HEK293 (cell line): ENCODE results near the gene STAP1.
A peak's percentile ranks its signal among the peaks of the same experiment; 100 is the strongest.

Source experiments
- CTCF ChIA-PET: fragments of 350-600 bp; formaldehyde crosslinking; extraction: SDS; loops from one replicate; lab custom pipeline; 2021; ENCODE audit warnings: antibody characterized with exemption; lab: Yijun Ruan, JAX
- POLR2A ChIA-PET: fragments of 300-600 bp; formaldehyde crosslinking; extraction: SDS; loops from one replicate; lab custom pipeline; 2020; ENCODE audit warnings: antibody characterized with exemption, inconsistent platforms; lab: Yijun Ruan, JAX
- H3K27ac ChIP-seq: fragments of 200-500 bp; sonication (Bioruptor generic); 2 replicates; pipeline ENCODE4 v1.5.1; 2014; ENCODE audit warnings: low read depth, low read length, control low read depth, inconsistent platforms; ENCODE audit errors: extremely low read depth
- H3K36me3 ChIP-seq, 2 experiments: fragments of 200-500 bp in 1 of 2; sonication (Bioruptor generic) in 1 of 2; 1 replicate in 1 of 2; 2 replicates in 1 of 2; pipeline ENCODE4 v1.5.1; 2014 to 2017; ENCODE audit warnings: inconsistent platforms in 2 of 2, low read length in 2 of 2; ENCODE audit not compliant: control insufficient read depth in 2 of 2, insufficient read depth in 1 of 2
- H3K4me1 ChIP-seq: fragments of 200-500 bp; sonication (Bioruptor generic); 2 replicates; pipeline ENCODE4 v1.5.1; 2014; ENCODE audit warnings: mild to moderate bottlenecking, low read length, inconsistent platforms; ENCODE audit not compliant: control insufficient read depth, insufficient read depth
- H3K4me3 ChIP-seq: 2 replicates; pipeline ENCODE4 v1.5.1; 2011; ENCODE audit warnings: low read depth, mild to moderate bottlenecking, control low read depth, low read length, moderate library complexity
- H3K9me3 ChIP-seq: fragments of 200-500 bp; sonication (Bioruptor generic); 2 replicates; pipeline ENCODE4 v1.5.1; 2014; ENCODE audit warnings: low read depth, low read length, inconsistent platforms; ENCODE audit not compliant: control insufficient read depth, insufficient read depth
- PRDM2 ChIP-seq: fragments of 450-650 bp; formaldehyde crosslinking; IDR thresholded peaks from 2 replicates; pipeline ENCODE4 v1.5.1; 2016; ENCODE audit warnings: missing biosample characterization, missing genetic modification characterization, borderline replicate concordance
- ZNF133 ChIP-seq: fragments of 450-650 bp; formaldehyde crosslinking; IDR thresholded peaks from 2 replicates; pipeline ENCODE4 v1.5.1; 2016; ENCODE audit warnings: missing biosample characterization, missing genetic modification characterization
- ZNF146 ChIP-seq: fragments of 450-650 bp; formaldehyde crosslinking; IDR thresholded peaks from 2 replicates; pipeline ENCODE4 v1.5.1; 2016; ENCODE audit warnings: missing biosample characterization, missing genetic modification characterization
- ZNF184 ChIP-seq: fragments of 450-650 bp; IDR thresholded peaks from 2 replicates; pipeline ENCODE4 v1.5.1; 2018; ENCODE audit warnings: missing biosample characterization, mild to moderate bottlenecking, missing genetic modification characterization
- ZNF19 ChIP-seq: fragments of 450-650 bp; formaldehyde crosslinking; IDR thresholded peaks from 2 replicates; pipeline ENCODE4; 2016; ENCODE audit warnings: missing biosample characterization, missing genetic modification characterization, low read depth
- ZNF274 ChIP-seq, 2 experiments: fragments of 200-500 bp in 1 of 2; fragments of 450-650 bp in 1 of 2; sonication (Bioruptor generic) in 1 of 2; formaldehyde crosslinking in 1 of 2; IDR thresholded peaks; 2 replicates each; pipeline versions ENCODE4 v1.5.1 to v1.6.1; 2014 to 2016; ENCODE audit warnings: borderline replicate concordance in 1 of 2, inconsistent platforms in 1 of 2, low read length in 1 of 2, missing biosample characterization in 1 of 2, missing genetic modification characterization in 1 of 2
- ZNF394 ChIP-seq: fragments of 450-650 bp; formaldehyde crosslinking; IDR thresholded peaks from 2 replicates; pipeline ENCODE4 v1.5.1; 2016; ENCODE audit warnings: missing biosample characterization, missing genetic modification characterization, mild to moderate bottlenecking, moderate library complexity, borderline replicate concordance
- ZNF514 ChIP-seq: fragments of 450-650 bp; formaldehyde crosslinking; IDR thresholded peaks from 2 replicates; pipeline ENCODE4 v1.5.1; 2016; ENCODE audit warnings: missing biosample characterization, missing genetic modification characterization
- ZNF530 ChIP-seq: fragments of 450-650 bp; formaldehyde crosslinking; IDR thresholded peaks from 2 replicates; pipeline ENCODE4 v1.5.1; 2016; ENCODE audit warnings: low read depth, missing biosample characterization, missing genetic modification characterization
- ZNF558 ChIP-seq: fragments of 450-650 bp; formaldehyde crosslinking; IDR thresholded peaks from 2 replicates; pipeline ENCODE4 v1.5.1; 2016; ENCODE audit warnings: missing biosample characterization, missing genetic modification characterization
- ZNF571 ChIP-seq: fragments of 450-650 bp; formaldehyde crosslinking; IDR thresholded peaks from 2 replicates; pipeline ENCODE4 v1.5.0; 2017; ENCODE audit warnings: missing biosample characterization, missing genetic modification characterization
- ZNF654 ChIP-seq: fragments of 450-650 bp; formaldehyde crosslinking; IDR thresholded peaks from 2 replicates; pipeline ENCODE4 v1.5.1; 2016; ENCODE audit warnings: low read depth, missing biosample characterization, missing genetic modification characterization
- TF ChIP-seq, protein P1 (sequence below): fragments of 450-650 bp; formaldehyde crosslinking; IDR thresholded peaks from 2 replicates; pipeline ENCODE4; 2016; ENCODE audit warnings: missing biosample characterization, missing genetic modification characterization
- TF ChIP-seq, protein P2 (sequence below): fragments of 450-650 bp; formaldehyde crosslinking; IDR thresholded peaks from 2 replicates; pipeline ENCODE4 v1.5.1; 2016; ENCODE audit warnings: missing biosample characterization, missing genetic modification characterization
- TF ChIP-seq, protein P3 (sequence below): fragments of 450-650 bp; formaldehyde crosslinking; IDR thresholded peaks from 2 replicates; pipeline ENCODE4 v1.5.1; 2016; ENCODE audit warnings: missing biosample characterization, missing genetic modification characterization, low read depth

The STAP1 gene

DNA sequence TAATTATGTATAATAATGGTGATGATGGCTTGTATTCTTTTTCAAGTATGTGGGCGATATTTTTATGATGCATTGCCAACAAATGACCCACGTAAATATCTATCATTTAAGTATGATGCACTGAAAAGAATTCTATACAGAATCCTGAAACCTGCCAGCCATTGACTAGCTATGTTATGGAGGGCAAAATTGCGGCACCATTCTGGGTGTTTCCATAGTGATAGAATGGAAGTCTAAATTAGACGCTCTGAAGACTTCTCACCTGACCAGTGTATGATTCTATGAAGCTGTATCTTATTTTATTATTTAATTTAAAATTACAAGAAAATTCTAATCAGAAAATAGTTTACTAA lies 12.5 kb upstream of the STAP1 start (continued):
- TF ChIP-seq ZNF274 (IDR thresholded peaks at IDR 0.05; ENCODE audit: low read length) (no peak), ZNF274 (tag by site-specific recombination; IDR thresholded peaks at IDR 0.05; ENCODE audit: borderline replicate concordance) (no peak), ZNF394 (tag by site-specific recombination) (no peak), ZNF19 (tag by site-specific recombination) (no peak)
- TF ChIP-seq, protein P1, sequence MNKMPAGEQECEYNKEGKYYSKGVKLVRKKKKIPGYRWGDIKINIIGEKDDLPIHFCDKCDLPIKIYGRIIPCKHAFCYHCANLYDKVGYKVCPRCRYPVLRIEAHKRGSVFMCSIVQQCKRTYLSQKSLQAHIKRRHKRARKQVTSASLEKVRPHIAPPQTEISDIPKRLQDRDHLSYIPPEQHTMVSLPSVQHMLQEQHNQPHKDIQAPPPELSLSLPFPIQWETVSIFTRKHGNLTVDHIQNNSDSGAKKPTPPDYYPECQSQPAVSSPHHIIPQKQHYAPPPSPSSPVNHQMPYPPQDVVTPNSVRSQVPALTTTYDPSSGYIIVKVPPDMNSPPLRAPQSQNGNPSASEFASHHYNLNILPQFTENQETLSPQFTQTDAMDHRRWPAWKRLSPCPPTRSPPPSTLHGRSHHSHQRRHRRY (tag by site-specific recombination): no peak

DNA sequence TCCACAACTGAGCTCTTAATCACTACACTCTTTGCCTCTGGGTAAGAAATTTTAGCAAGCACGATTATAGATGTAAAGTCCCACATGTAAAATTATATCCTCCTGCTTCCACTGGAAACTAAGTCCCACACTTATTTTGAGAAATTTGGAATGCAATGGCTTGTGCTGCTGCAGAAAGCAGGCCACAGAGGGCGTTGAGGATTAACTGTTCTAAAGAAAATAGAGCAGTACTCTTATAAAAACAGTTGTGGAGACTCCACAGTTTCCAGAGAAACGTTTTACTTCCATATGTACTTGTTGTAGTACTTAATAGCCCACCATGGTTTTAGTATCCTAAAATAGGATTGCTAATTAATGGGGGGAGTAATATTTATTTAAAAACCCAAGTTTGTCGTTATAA lies 11.6 kb upstream of the STAP1 start:
- ChIA-PET CTCF (interaction anchor here (1.2 kb wide), 1 partner anchor 104 kb away, joined by 3 read pairs; no protein-coding TSS in a partner anchor), POLR2A (no interaction called here)
- H3K27ac ChIP-seq: no peak overlapping the region

DNA sequence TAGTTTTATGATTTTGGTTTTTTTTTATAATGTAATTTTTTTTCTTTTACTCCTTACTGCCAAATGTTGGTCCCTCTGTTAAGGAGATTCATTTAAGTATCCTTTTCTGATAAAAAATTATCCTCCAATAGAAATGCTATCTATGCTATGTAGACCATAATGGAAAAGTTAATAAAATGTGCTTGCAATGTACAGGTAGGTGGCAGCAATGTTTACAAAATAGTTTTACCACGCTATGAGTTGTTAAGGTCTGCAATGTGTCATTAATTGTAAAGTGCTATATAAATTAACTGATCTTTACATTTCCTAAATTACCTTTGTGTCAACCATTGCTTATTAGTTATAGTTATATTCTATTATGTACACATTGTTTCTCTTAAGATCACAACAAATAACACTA lies 9.4 kb upstream of the STAP1 start:
- Histone ChIP-seq H3K36me3 (no peaks in the 10 kb centered on the region), H3K27ac (no peak overlapping the region), H3K4me3 (no peak overlapping the region), H3K9me3 (no peaks in the 10 kb centered on the region), H3K4me1 (no peaks in the 10 kb centered on the region)
- CTCF ChIA-PET: interaction anchor here (0.6 to 0.8 kb wide), 2 partner anchors 17 to 351 kb away, joined by 3 to 4 read pairs; no protein-coding TSS in a partner anchor
- TF ChIP-seq ZNF571 (tag by site-specific recombination): no peak
- peak; percentile 49 for TF ChIP-seq ZNF654
- POLR2A ChIA-PET: no interaction called here

More for the DNA sequence above, 11.6 kb upstream of the STAP1 start:
- Histone ChIP-seq H3K36me3 (peaks cover 0 to 18% of the 10 kb centered on the region in 2 experiments; a peak in 1 of 3 replicates), H3K4me1 (no peaks in the 10 kb centered on the region), H3K9me3 (no peaks in the 10 kb centered on the region), H3K4me3 (no peak overlapping the region)
- TF ChIP-seq PRDM2 (tag by site-specific recombination) (no peak), ZNF184 (no peak)
- TF ChIP-seq, protein P2, sequence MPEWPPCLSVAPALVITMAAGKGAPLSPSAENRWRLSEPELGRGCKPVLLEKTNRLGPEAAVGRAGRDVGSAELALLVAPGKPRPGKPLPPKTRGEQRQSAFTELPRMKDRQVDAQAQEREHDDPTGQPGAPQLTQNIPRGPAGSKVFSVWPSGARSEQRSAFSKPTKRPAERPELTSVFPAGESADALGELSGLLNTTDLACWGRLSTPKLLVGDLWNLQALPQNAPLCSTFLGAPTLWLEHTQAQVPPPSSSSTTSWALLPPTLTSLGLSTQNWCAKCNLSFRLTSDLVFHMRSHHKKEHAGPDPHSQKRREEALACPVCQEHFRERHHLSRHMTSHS (tag by site-specific recombination): no peak

- H3K27ac ChIP-seq: no peak overlapping the region
- H3K9me3 ChIP-seq: no peaks in the 10 kb centered on the region
- no peak overlapping the region for H3K4me3 ChIP-seq
- ChIA-PET CTCF (no interaction called here), POLR2A (no interaction called here)
- H3K4me1 ChIP-seq: no peaks in the 10 kb centered on the region
- no peaks in the 10 kb centered on the region for H3K36me3 ChIP-seq
- TF ChIP-seq ZNF146 (no peak), ZNF558 (tag by site-specific recombination) (no peak), ZNF514 (no peak), ZNF530 (tag by site-specific recombination) (no peak), ZNF133 (no peak)
- TF ChIP-seq, protein P3, sequence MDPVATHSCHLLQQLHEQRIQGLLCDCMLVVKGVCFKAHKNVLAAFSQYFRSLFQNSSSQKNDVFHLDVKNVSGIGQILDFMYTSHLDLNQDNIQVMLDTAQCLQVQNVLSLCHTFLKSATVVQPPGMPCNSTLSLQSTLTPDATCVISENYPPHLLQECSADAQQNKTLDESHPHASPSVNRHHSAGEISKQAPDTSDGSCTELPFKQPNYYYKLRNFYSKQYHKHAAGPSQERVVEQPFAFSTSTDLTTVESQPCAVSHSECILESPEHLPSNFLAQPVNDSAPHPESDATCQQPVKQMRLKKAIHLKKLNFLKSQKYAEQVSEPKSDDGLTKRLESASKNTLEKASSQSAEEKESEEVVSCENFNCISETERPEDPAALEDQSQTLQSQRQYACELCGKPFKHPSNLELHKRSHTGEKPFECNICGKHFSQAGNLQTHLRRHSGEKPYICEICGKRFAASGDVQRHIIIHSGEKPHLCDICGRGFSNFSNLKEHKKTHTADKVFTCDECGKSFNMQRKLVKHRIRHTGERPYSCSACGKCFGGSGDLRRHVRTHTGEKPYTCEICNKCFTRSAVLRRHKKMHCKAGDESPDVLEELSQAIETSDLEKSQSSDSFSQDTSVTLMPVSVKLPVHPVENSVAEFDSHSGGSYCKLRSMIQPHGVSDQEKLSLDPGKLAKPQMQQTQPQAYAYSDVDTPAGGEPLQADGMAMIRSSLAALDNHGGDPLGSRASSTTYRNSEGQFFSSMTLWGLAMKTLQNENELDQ: no peak
Measured at GRCh38 chr4:67550451-67550850, 8.1 kb upstream of the STAP1 start.
